ENCODE measurements around the gene DYSF. TPM values are rescaled to one million over a fixed set of nuclear protein-coding genes. Genes with fewer than 3 reads are reported as not detected.

The DYSF gene
- total and polyA plus RNA-seq, 5 experiments from 2014 or later, result 3.0 to 3.5 (median 3.2) TPM

DNA sequence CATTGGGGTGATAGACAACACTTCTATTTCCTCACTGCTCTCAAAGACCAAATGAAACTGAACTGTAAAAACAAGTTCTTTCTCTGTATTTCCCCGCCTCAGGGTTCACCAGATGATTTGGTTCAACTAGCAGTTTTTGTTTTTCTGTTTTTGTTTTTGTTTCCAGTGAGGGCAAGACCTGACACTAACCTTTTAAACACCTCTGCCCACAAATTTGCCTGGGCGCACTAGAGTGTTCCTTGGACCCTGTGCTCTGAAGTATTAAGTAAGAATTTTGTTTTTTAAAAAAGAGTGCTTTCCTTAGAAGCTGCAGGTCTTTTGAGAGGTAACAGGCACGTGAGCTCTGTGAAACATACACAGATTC lies 92.9 kb downstream of the DYSF start:
- DNase-seq (peak in 1 of 10 donors; percentile 10), ATAC-seq (no peak)
- Mint-ChIP-seq H3K27me3 (peaks cover 4 to 23% (median 8%) of the 10 kb centered on the region in 5 donors), H3K4me3 (peak overlapping the region in 3 of 10 donors; percentile 23 to 85 (median 79)), H3K9me3 (peaks cover 0 to 6% (median 0%) of the 10 kb centered on the region in 9 donors), H3K27ac (no peak overlapping the region), H3K4me1 (peaks cover 7 to 15% (median 13%) of the 10 kb centered on the region in 4 donors), H3K36me3 (peaks cover 0 to 5% (median 3%) of the 10 kb centered on the region in 3 donors)
- POLR2A ChIA-PET, result no interaction called here

- peak in 1 of 10 donors; percentile 28 for DNase-seq
- H3K36me3 Mint-ChIP-seq, result peaks cover 0 to 5% (median 3%) of the 10 kb centered on the region in 3 donors
- peak overlapping the region in 1 of 10 donors; percentile 71 for H3K27ac Mint-ChIP-seq
- H3K4me1 Mint-ChIP-seq, result peaks cover 7 to 15% (median 13%) of the 10 kb centered on the region in 4 donors
- H3K27me3 Mint-ChIP-seq, result peaks cover 4 to 26% (median 8%) of the 10 kb centered on the region in 5 donors
- peaks cover 0 to 6% (median 0%) of the 10 kb centered on the region in 9 donors for H3K9me3 Mint-ChIP-seq
- POLR2A ChIA-PET, result no interaction called here
- ATAC-seq, result no peak
- no peak overlapping the region for H3K4me3 Mint-ChIP-seq
These were observed 93.5 kb downstream of the DYSF start for GRCh38 chr2:71546777-71547281.

DNA sequence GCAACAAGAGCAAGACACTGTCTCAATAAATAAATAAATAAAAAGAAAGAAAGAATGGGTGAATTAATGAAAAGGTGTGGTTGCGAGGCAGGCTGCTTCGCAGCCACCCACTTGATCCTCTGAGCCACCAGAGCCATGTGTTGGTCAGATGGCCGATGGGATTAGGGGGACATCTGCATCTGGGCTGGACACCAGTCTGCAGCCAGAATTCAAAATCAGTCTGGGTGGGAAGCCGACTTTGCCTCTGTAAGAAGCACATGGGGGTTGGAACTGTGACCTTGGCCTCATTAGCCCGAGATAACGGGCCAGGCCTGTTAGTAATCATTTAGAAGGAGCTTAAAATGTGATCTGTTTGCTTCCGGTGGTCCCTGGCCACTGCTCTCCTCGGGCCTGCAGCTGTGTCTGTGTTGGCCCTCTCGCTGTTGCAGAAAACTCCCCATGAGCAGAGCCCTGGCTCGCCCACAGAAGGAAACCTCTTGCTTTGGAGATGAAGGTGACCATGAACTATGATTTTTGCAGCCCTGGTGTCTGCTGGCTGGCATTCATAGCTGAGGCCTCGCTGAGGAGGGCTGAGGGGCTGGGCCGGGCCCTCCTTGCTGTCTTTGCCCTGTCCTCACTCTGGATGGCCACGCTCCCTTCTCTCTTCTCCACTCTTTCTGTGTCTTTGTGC lies 94.4 kb downstream of the DYSF start:
- DNase-seq (peak in 1 of 10 donors; percentile 54), ATAC-seq (no peak)
- H3K36me3 Mint-ChIP-seq, result peaks cover 0 to 5% (median 3%) of the 10 kb centered on the region in 3 donors
- peaks cover 7 to 15% (median 13%) of the 10 kb centered on the region in 4 donors for H3K4me1 Mint-ChIP-seq
- H3K27me3 Mint-ChIP-seq, result peaks cover 4 to 26% (median 8%) of the 10 kb centered on the region in 5 donors
- H3K27ac Mint-ChIP-seq, result peak overlapping the region in 2 of 10 donors; percentile 1 to 71
- H3K9me3 Mint-ChIP-seq, result peaks cover 0 to 6% (median 0%) of the 10 kb centered on the region in 9 donors
- POLR2A ChIA-PET, result no interaction called here
- no peak overlapping the region for H3K4me3 Mint-ChIP-seq

DNA sequence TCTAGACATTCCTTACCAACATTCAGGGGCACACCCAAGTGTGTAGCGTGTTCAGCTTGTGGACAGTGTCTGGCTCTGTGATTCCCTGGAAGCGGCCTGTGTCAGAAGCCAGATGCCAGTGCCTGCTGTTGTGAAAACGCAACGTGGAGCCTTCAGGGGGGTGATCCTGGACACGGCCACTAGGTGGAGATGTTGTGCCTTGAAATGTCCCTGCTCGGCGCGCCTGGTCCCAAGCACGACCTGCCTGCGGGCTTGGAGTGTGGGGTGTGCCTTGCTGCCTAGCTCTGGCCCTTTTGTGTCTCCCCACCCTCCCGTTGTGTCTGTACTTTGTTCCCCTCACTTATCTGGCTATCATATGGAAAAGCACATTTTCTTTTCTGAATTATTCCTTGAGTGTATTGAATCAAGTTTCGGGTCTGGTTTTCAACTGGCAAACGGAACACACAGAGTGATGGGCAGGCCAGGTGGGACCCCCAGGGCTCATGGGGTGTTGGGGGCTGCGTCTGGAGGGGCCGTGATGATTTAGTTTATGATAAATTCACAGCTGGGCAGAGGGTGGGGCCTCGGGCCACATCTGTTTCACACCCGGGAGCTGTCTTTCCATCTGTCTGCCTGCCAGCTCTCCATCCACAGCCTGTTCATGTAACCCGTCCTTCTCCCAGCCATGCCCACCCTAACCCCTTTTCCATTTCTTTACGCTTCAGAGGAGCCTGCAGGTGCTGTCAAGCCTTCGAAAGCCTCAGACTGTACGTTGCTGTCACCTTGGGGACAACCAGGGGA lies 95.5 kb downstream of the DYSF start:
- POLR2A ChIA-PET, result no interaction called here
- ATAC-seq (peak; percentile 57 to 68), DNase-seq (peak; percentile 23 to 75 (median 54))
- peaks cover 0 to 4% (median 3%) of the 10 kb centered on the region in 3 donors for H3K36me3 Mint-ChIP-seq
- peaks cover 7 to 15% (median 13%) of the 10 kb centered on the region in 4 donors for H3K4me1 Mint-ChIP-seq
- H3K27me3 Mint-ChIP-seq, result peaks cover 4 to 26% (median 8%) of the 10 kb centered on the region in 5 donors
- no peak overlapping the region for H3K4me3 Mint-ChIP-seq
- no peak overlapping the region for H3K27ac Mint-ChIP-seq
- peaks cover 0 to 4% (median 0%) of the 10 kb centered on the region in 9 donors for H3K9me3 Mint-ChIP-seq

GRCh38 chr2:71550801-71551630 lies 97.7 kb downstream of the DYSF start:
- ATAC-seq, result no peak
- Mint-ChIP-seq H3K4me3 (no peak overlapping the region), H3K27me3 (peaks cover 0 to 9% (median 0%) of the 10 kb centered on the region in 5 donors), H3K36me3 (no peaks in the 10 kb centered on the region), H3K27ac (no peak overlapping the region), H3K9me3 (no peaks in the 10 kb centered on the region), H3K4me1 (peaks cover 0 to 1% (median under 1%) of the 10 kb centered on the region in 4 donors)
- POLR2A ChIA-PET, result no interaction called here
- peak in 1 of 10 donors; percentile 49 for DNase-seq

DNA sequence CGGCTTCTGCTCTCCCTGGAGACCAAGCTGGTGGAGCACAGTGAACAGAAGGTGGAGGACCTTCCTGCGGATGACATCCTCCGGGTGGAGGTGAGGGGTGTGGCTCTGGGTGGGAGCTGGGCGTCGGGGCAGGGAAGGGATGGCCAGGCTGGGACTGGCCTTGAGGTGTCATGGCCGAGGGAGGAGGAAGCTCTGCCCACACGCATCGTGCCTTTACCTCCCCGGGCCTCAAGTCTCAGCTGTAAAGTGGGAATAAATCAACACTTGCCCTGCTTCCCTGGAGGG lies 98.2 kb downstream of the DYSF start:
- Mint-ChIP-seq H3K9me3 (no peaks in the 10 kb centered on the region), H3K27ac (no peak overlapping the region), H3K36me3 (no peaks in the 10 kb centered on the region), H3K27me3 (peaks cover 0 to 9% (median 0%) of the 10 kb centered on the region in 5 donors), H3K4me3 (no peak overlapping the region), H3K4me1 (peaks cover 0 to 1% (median 0%) of the 10 kb centered on the region in 4 donors)
- POLR2A ChIA-PET, result no interaction called here
- DNase-seq (no peak), ATAC-seq (no peak)

- Mint-ChIP-seq H3K27ac (no peak overlapping the region), H3K4me3 (no peak overlapping the region), H3K4me1 (peaks cover 0 to 1% (median 0%) of the 10 kb centered on the region in 4 donors), H3K27me3 (peaks cover 0 to 7% (median 0%) of the 10 kb centered on the region in 5 donors), H3K9me3 (no peaks in the 10 kb centered on the region), H3K36me3 (no peaks in the 10 kb centered on the region)
- POLR2A ChIA-PET, result no interaction called here
- DNase-seq (no peak), ATAC-seq (no peak)
These were observed 99.0 kb downstream of the DYSF start for GRCh38 chr2:71552356-71552755.

- H3K4me1 Mint-ChIP-seq, result peaks cover 0 to 1% (median 0%) of the 10 kb centered on the region in 4 donors
- no peaks in the 10 kb centered on the region for H3K9me3 Mint-ChIP-seq
- POLR2A ChIA-PET, result no interaction called here
- ATAC-seq (no peak), DNase-seq (no peak)
- no peaks in the 10 kb centered on the region for H3K36me3 Mint-ChIP-seq
- no peak overlapping the region for H3K27ac Mint-ChIP-seq
- H3K27me3 Mint-ChIP-seq, result peaks cover 0 to 7% (median 0%) of the 10 kb centered on the region in 5 donors
- H3K4me3 Mint-ChIP-seq, result no peak overlapping the region
These were observed 99.5 kb downstream of the DYSF start for GRCh38 chr2:71552861-71553301.

- Mint-ChIP-seq H3K9me3 (no peaks in the 10 kb centered on the region), H3K36me3 (no peaks in the 10 kb centered on the region), H3K4me3 (no peak overlapping the region), H3K4me1 (peaks cover 0 to 2% (median 0%) of the 10 kb centered on the region in 4 donors), H3K27me3 (peaks cover 0 to 7% (median 0%) of the 10 kb centered on the region in 5 donors), H3K27ac (peak overlapping the region in 1 of 10 donors; percentile 6)
- DNase-seq (peak in 1 of 10 donors; percentile 42), ATAC-seq (no peak)
- POLR2A ChIA-PET, result no interaction called here
These were observed 100.8 kb downstream of the DYSF start for GRCh38 chr2:71554028-71554705.

DNA sequence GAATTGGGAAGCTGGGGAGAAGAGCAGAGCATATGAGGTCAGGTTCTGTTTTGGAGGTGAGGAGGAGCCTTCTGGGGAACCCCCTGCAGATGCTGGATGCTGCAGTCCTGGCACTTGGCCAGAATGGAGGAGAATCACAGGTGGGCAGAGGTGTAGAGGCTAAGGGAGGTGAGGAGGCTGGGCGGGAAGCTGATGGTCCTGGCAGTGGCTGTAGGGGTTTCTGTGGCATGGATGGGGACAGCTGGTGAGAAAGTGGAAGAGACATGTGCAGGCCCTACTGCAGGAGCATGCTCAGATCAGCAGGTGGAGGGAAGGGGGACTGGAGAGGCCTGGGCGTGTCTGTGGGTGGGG lies 101.3 kb downstream of the DYSF start:
- H3K27ac Mint-ChIP-seq, result peak overlapping the region in 1 of 10 donors; percentile 0
- no peak overlapping the region for H3K4me3 Mint-ChIP-seq
- ATAC-seq, result no peak
- DNase-seq, result no peak
- H3K4me1 Mint-ChIP-seq, result peaks cover 0 to 3% (median 0%) of the 10 kb centered on the region in 4 donors
- no peaks in the 10 kb centered on the region for H3K36me3 Mint-ChIP-seq
- H3K9me3 Mint-ChIP-seq, result no peaks in the 10 kb centered on the region
- H3K27me3 Mint-ChIP-seq, result peaks cover 0 to 7% (median 0%) of the 10 kb centered on the region in 5 donors
- POLR2A ChIA-PET, result no interaction called here

DNA sequence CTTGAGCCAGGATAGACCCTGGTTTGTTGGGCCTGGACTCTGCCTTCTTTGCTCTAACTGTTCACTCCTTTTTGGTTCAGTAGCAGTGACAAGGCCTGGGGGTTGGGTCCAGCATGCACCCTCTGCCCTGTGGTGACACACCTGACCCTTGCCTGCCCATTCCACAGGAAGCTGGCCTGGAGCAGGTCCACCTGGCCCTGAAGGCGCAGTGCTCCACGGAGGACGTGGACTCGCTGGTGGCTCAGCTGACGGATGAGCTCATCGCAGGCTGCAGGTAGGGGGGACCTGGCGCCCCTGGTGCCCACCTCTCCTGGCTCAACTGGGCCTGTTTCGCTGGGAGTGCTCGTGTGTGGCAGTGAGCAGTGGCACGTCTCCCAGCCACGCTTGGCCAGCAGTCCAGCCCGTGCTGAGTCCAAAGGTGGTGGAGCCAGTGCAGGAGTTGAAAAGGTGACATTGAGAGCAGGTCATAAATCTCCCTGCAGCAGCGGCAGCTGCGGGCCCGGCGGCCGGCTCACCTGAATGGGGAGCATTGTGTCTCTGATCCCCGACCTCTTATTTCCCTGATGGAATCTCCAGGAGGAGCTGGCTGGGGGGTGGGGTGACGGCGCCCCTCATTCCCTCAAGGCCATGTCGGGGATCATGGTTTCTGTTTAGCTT lies 102.6 kb downstream of the DYSF start:
- POLR2A ChIA-PET, result no interaction called here
- Mint-ChIP-seq H3K4me3 (no peak overlapping the region), H3K27me3 (peaks cover 0 to 7% (median 0%) of the 10 kb centered on the region in 5 donors), H3K9me3 (no peaks in the 10 kb centered on the region), H3K27ac (no peak overlapping the region), H3K36me3 (no peaks in the 10 kb centered on the region), H3K4me1 (peaks cover 0 to 3% (median 0%) of the 10 kb centered on the region in 4 donors)
- peak in 1 of 10 donors; percentile 28 for DNase-seq
- ATAC-seq, result no peak
